ENCODE data around the gene PDXK.

- no peak for TF ChIP-seq CTCF (IDR thresholded peaks at IDR 0.05; ENCODE audit: insufficient read depth, low read length, poor library complexity, severe bottlenecking)
- no peak for TF ChIP-seq EZH2phosphoT487 (conservative IDR thresholded peaks at IDR 0.05; ENCODE audit: low read length)
Observed at GRCh38 chr21:43737158-43737950, 18.4 kb downstream of the PDXK start.
